GM19452 (cell line): ENCODE measurements around the gene DUSP5.

ENCODE experiments used
- ATAC-seq: cut with Tn5 transposase; IDR thresholded peaks from one replicate; pipeline ENCODE4 v1.9.1; 2021; ENCODE audit not compliant: unreplicated experiment

The DUSP5 gene

GRCh38 chr10:110480387-110480786, 17.3 kb upstream of the DUSP5 start:
- ATAC-seq = no peak

GRCh38 chr10:110481919-110482318, 15.8 kb upstream of the DUSP5 start:
- ATAC-seq = no peak

- no peak for ATAC-seq
Observed at GRCh38 chr10:110483633-110484032, 14.1 kb upstream of the DUSP5 start.

- no peak for ATAC-seq
Observed at GRCh38 chr10:110485541-110485940, 12.2 kb upstream of the DUSP5 start.

GRCh38 chr10:110486680-110487410, 10.9 kb upstream of the DUSP5 start:
- ATAC-seq = no peak

GRCh38 chr10:110487411-110488331, 10.0 kb upstream of the DUSP5 start:
- ATAC-seq = no peak

GRCh38 chr10:110488332-110488681, 9.4 kb upstream of the DUSP5 start:
- no peak for ATAC-seq

- ATAC-seq = no peak
Observed at GRCh38 chr10:110488940-110489339, 8.8 kb upstream of the DUSP5 start.

GRCh38 chr10:110490640-110491039, 7.1 kb upstream of the DUSP5 start:
- no peak for ATAC-seq

GRCh38 chr10:110491346-110491745, 6.4 kb upstream of the DUSP5 start:
- ATAC-seq = no peak

GRCh38 chr10:110492069-110492822, 5.5 kb upstream of the DUSP5 start:
- peak; percentile 50 for ATAC-seq

GRCh38 chr10:110493832-110494426, 3.8 kb upstream of the DUSP5 start:
- no peak for ATAC-seq

GRCh38 chr10:110494532-110494931, 3.2 kb upstream of the DUSP5 start:
- ATAC-seq = no peak

- ATAC-seq = no peak
Observed at GRCh38 chr10:110495731-110496552, 1.8 kb upstream of the DUSP5 start.

- no peak for ATAC-seq
Observed at GRCh38 chr10:110496553-110497437, 912 bp upstream of the DUSP5 start.

GRCh38 chr10:110498087-110498981, 627 bp downstream of the DUSP5 start:
- ATAC-seq = peak; percentile 11

GRCh38 chr10:110498982-110499795, 1.5 kb downstream of the DUSP5 start:
- ATAC-seq = no peak
